NCI-H128 (cell line): Measurements from ENCODE around the gene LAMB3.
A peak's percentile ranks its signal among the peaks of the same experiment; 100 is the strongest.

Source experiments
- DNase-seq: peaks from one replicate; lab custom pipeline; 2025; ENCODE audit not compliant: unreplicated experiment; lab: John Stamatoyannopoulos, UW

Gene LAMB3

DNA sequence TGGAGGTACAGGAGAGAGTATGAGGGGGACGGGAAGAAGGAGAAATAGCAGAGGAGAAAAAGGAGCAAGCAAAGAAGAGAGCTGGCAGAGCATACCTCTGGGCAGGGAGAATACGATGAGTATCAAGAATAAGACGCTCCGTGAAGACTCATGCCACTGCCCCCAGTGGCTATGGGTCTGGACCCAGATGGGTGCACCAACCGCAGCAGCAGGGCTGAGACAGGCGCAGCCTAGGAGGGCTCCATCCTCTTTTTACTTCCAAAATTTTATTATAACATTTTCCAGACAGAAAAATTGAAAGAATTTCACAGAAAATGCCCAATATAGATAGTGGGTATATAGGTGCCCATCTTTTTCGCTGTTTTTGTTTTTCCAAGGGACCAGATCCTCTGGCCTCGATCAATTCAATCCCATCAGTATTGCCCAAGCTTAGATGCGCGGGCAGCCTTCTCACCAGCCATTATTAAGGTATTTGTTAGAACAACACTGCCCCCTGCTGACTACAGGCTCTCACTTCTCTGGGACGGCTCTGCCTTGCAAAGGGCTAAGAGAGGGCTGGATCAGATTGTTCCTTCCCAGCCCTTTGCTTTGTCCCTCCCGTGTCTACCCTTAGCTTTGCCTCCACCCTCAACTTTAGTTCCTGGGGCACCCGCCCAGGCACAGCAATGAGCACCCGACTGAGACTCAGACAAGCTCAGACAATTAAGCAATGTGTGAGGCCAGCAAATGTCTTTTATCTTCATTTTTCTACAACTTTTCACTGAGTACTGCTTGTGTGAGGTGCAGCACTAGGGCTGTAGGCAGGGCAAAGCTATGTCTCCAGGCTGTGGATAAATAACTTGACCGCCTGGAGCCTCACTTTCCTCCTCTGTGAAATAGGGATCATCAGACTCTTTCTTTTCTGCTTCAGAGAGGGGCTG, 86.2 kb downstream of the LAMB3 start:
- peak; percentile 83 for DNase-seq
